ENCODE results near the gene PPP2R2C.

- TF ChIP-seq POLR2A (IDR thresholded peaks at IDR 0.05) (no peak), CTCF (IDR thresholded peaks at IDR 0.05) (no peak)
Measured at GRCh38 chr4:6378493-6379445, 93.6 kb downstream of the PPP2R2C start.

All from body of pancreas (tissue), 4 donors.